Measurements from ENCODE around the gene RIPOR3.

DNA sequence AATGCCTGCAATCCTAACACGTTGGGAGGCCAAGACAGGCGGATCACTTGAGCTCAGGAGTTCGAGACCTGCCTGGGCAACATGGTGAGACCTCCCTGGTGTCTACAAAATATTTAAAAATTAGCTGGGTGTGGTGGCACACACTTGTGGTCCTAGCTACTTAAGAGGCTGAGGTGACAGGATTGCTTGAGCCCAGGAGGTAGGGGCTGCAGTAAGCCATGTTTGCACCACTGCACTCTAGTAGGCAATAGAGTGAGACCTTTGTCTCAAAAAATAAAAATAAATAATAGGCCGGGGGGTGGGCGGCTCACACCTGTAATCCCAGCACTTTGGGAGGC, 18.3 kb upstream of the RIPOR3 start:
- TF ChIP-seq EZH2phosphoT487 (IDR thresholded peaks at IDR 0.05; ENCODE audit: low read depth): no peak
- TF ChIP-seq, protein P1, sequence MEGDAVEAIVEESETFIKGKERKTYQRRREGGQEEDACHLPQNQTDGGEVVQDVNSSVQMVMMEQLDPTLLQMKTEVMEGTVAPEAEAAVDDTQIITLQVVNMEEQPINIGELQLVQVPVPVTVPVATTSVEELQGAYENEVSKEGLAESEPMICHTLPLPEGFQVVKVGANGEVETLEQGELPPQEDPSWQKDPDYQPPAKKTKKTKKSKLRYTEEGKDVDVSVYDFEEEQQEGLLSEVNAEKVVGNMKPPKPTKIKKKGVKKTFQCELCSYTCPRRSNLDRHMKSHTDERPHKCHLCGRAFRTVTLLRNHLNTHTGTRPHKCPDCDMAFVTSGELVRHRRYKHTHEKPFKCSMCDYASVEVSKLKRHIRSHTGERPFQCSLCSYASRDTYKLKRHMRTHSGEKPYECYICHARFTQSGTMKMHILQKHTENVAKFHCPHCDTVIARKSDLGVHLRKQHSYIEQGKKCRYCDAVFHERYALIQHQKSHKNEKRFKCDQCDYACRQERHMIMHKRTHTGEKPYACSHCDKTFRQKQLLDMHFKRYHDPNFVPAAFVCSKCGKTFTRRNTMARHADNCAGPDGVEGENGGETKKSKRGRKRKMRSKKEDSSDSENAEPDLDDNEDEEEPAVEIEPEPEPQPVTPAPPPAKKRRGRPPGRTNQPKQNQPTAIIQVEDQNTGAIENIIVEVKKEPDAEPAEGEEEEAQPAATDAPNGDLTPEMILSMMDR (IDR thresholded peaks at IDR 0.05; ENCODE audit: low read depth, low read length): no peak

All from OCI-LY3 (cell line).